GM12873 (cell line): Measurements from ENCODE around the gene DES.

ENCODE experiments used
- CTCF ChIP-seq: IDR thresholded peaks from 2 replicates; pipeline ENCODE4 v1.5.1; 2012; ENCODE audit warnings: low read depth, mild to moderate bottlenecking, moderate library complexity, low read length, control low read depth; ENCODE audit not compliant: insufficient read depth; ENCODE audit errors: missing control alignments

Gene DES

DNA sequence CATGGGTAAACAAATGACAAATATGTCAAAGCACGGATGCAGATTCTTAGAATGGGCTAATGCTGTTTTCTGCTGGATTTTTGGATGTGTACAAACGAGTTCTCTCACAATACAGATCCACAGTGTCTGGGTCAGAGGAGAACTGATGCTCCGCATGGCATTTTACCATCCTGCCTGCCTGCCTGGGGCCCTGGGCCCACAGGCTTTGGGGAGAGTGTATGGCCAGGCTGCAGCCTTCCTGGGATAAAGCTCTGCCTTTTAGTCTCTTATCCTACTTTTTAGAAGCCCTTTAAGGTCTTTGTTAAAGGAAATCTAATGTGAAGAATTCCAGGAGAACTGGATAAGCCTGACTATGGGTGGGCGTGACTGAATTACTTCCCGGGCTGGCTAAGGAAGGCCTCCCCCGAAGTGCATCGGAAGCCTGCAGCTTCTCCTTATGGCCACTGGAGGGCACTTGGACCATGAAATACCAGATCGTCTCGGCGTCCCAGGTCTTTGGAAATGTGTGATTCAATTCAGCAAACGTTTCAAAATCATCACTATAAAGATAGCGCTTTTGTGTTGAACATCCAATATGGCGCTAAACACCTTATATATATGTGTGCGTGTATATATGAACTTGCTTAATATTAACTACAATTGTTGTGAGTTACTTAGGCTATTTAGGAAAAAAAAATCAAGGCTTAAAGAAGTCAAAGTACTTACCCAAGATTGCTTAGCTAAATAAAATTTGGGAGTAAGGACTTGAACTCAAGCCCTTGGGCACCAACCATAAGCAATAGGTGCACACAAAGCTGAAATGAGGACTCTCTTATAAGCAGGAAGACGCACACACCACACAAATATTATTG, 15.3 kb upstream of the DES start:
- peak; percentile 89 for TF ChIP-seq CTCF

- TF ChIP-seq CTCF = no peak
These were observed 14.3 kb upstream of the DES start for GRCh38 chr2:219403861-219404260.

GRCh38 chr2:219404291-219404910, 13.8 kb upstream of the DES start:
- TF ChIP-seq CTCF = no peak

- no peak for TF ChIP-seq CTCF
These were observed 13.2 kb upstream of the DES start for GRCh38 chr2:219404954-219405353.

DNA sequence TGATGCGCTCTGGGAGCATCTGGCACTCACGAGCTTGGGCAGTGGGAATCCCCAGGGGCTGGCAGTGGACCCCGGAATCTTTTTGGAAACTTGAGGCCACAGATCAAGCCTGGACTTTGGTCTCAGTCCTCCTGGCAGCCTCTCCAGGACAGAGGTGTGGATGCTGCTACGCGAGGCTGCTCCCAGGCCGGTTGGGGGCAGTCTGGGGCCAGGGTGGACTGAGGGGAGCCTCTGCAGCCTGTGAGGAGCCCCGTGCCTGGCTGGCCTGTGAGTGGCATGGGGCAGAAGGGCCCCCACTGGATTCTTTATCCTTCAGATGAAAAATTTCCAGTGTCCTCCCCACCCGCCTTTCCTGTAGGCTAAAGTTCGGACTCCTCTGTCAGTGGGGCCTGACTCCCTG, 12.7 kb upstream of the DES start:
- TF ChIP-seq CTCF = no peak

GRCh38 chr2:219405958-219406860, 12.0 kb upstream of the DES start:
- TF ChIP-seq CTCF = no peak

DNA sequence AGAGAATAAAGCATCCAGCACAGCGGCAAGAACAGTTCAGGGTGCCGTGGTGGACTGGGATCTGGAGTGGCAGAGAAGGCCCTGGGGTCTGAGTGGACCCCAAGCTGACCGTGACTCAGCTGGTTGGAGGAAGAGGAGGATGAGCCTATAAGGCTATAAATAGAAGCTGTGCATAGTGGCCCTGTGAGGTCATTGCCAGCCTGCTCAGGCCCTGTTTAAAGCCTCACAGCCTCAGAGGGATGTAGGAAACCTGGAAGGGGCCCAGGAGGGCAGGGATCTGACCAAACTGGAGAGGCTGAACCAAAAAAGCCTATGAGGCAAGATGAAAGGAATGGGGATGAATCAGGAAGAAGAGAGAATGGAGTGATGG, 11.3 kb upstream of the DES start:
- TF ChIP-seq CTCF = no peak
